GM23338 (cell line): ENCODE data around the gene APOH. TPM values are rescaled to one million over a fixed set of nuclear protein-coding genes. Genes with fewer than 3 reads are reported as not detected.

Experiments
- ATAC-seq: fragments of 200-7000 bp; cut with Tn5 transposase; 3 replicates; pipeline ENCODE4 v1.9.1; 2020
- DNase-seq: peaks from one replicate; pipeline ENCODE4 v3.0.0-alpha.2; 2015; ENCODE audit warnings: low spot score
- H2AFZ ChIP-seq: fragments of 200-600 bp; sonication (generic); 2 replicates; pipeline ENCODE4 v1.8.0; 2016; ENCODE audit warnings: antibody characterized with exemption, mild to moderate bottlenecking, moderate library complexity
- H3F3A ChIP-seq: fragments of 200-600 bp; sonication (generic); replicated peaks from 2 replicates; pipeline ENCODE4 v1.8.0; 2017; ENCODE audit warnings: antibody characterized with exemption, mixed run types, low read depth
- H3K27ac ChIP-seq: fragments of 200-600 bp; sonication (generic); 2 replicates; pipeline ENCODE4 v1.6.1; 2016; ENCODE audit warnings: low read depth
- H3K27me3 ChIP-seq: fragments of 200-600 bp; sonication (generic); 2 replicates; pipeline ENCODE4 v1.8.0; 2016; ENCODE audit warnings: mild to moderate bottlenecking, mixed run types, moderate library complexity; ENCODE audit not compliant: insufficient read depth
- H3K36me3 ChIP-seq: fragments of 200-600 bp; sonication (generic); 2 replicates; pipeline ENCODE4 v1.8.0; 2016; ENCODE audit warnings: mild to moderate bottlenecking; ENCODE audit not compliant: insufficient read depth
- H3K4me1 ChIP-seq: fragments of 200-600 bp; sonication (generic); 2 replicates; pipeline ENCODE4 v1.8.0; 2016; ENCODE audit warnings: mild to moderate bottlenecking, moderate library complexity; ENCODE audit not compliant: insufficient read depth
- H3K4me2 ChIP-seq: fragments of 200-600 bp; sonication (generic); 2 replicates; pipeline ENCODE4 v1.7.1; 2017; ENCODE audit warnings: mixed run types
- H3K4me3 ChIP-seq: fragments of 200-600 bp; sonication (generic); 2 replicates; pipeline ENCODE4 v1.6.1; 2016; ENCODE audit warnings: mixed run types
- H3K79me2 ChIP-seq: fragments of 200-600 bp; sonication (generic); replicated peaks from 2 replicates; pipeline ENCODE4 v1.8.0; 2017; ENCODE audit warnings: mild to moderate bottlenecking; ENCODE audit not compliant: insufficient read depth
- H3K9me2 ChIP-seq: fragments of 200-600 bp; sonication (generic); 2 replicates; pipeline ENCODE4 v1.8.0; 2017; ENCODE audit not compliant: insufficient read depth
- H4K20me1 ChIP-seq: fragments of 200-600 bp; sonication (generic); replicated peaks from 2 replicates; pipeline ENCODE4 v1.8.0; 2017; ENCODE audit warnings: mild to moderate bottlenecking; ENCODE audit not compliant: insufficient read depth
- H3K27ac Mint-ChIP-seq: 2 replicates; pipeline ENCODE4 v1.8.0; 2020; ENCODE audit warnings: inconsistent platforms, mild to moderate bottlenecking, moderate library complexity, mixed read lengths
- H3K27me3 Mint-ChIP-seq: 3 replicates; pipeline ENCODE4 v1.8.0; 2022; ENCODE audit warnings: low read depth, mild to moderate bottlenecking, moderate library complexity, mixed read lengths, inconsistent platforms; ENCODE audit not compliant: insufficient read depth, poor library complexity
- H3K36me3 Mint-ChIP-seq: 3 replicates; pipeline ENCODE4 v1.8.0; 2021; ENCODE audit warnings: low read depth, mild to moderate bottlenecking, inconsistent platforms, moderate library complexity, mixed read lengths
- H3K4me1 Mint-ChIP-seq: 3 replicates; pipeline ENCODE4 v1.8.0; 2020; ENCODE audit warnings: mild to moderate bottlenecking, inconsistent platforms, mixed read lengths
- H3K4me3 Mint-ChIP-seq: 3 replicates; pipeline ENCODE4 v1.8.0; 2021; ENCODE audit warnings: moderate library complexity, mild to moderate bottlenecking, inconsistent platforms, mixed read lengths
- H3K9me3 Mint-ChIP-seq: 3 replicates; pipeline ENCODE4 v1.8.0; 2020; ENCODE audit warnings: moderate library complexity, mild to moderate bottlenecking, inconsistent platforms, mixed read lengths
- CREB1 ChIP-seq: fragments of 250-450 bp; sonication (Bioruptor Pico); IDR thresholded peaks from 2 replicates; pipeline ENCODE4 v1.5.0; 2020; ENCODE audit warnings: low read depth, mild to moderate bottlenecking, moderate library complexity
- CTCF ChIP-seq, 2 experiments: fragments of 200-600 bp in 1 of 2; sonication (generic) in 1 of 2; conservative IDR thresholded peaks; 2 replicates each; pipeline versions ENCODE4 v1.5.1 to v1.6.1; 2016 to 2017; ENCODE audit warnings: antibody characterized with exemption in 2 of 2, low read depth in 2 of 2, mild to moderate bottlenecking in 2 of 2, moderate library complexity in 1 of 2
- EZH2 ChIP-seq: fragments of 200-600 bp; sonication (generic); IDR thresholded peaks from one replicate; pipeline ENCODE4 v1.8.0; 2017; ENCODE audit warnings: antibody characterized with exemption, mild to moderate bottlenecking, low read depth; ENCODE audit not compliant: unreplicated experiment
- EZH2phosphoT487 ChIP-seq: fragments of 200-600 bp; sonication (generic); IDR thresholded peaks from one replicate; pipeline ENCODE4 v1.8.1; 2018; ENCODE audit warnings: antibody characterized with exemption; ENCODE audit not compliant: unreplicated experiment
- JUNB ChIP-seq: IDR thresholded peaks from one replicate; pipeline ENCODE4 v1.6.1; 2016; ENCODE audit warnings: antibody characterized with exemption; ENCODE audit not compliant: unreplicated experiment
- NANOG ChIP-seq: IDR thresholded peaks from 2 replicates; pipeline ENCODE4 v1.6.1; 2016; ENCODE audit warnings: antibody characterized with exemption, borderline replicate concordance
- POLR2AphosphoS5 ChIP-seq: IDR thresholded peaks from 2 replicates; pipeline ENCODE4 v1.6.1; 2016; ENCODE audit warnings: antibody characterized with exemption, low read depth
- REST ChIP-seq: IDR thresholded peaks from one replicate; pipeline ENCODE4 v1.6.1; 2018; ENCODE audit warnings: antibody characterized with exemption; ENCODE audit not compliant: unreplicated experiment
- STAT1 ChIP-seq: IDR thresholded peaks from one replicate; pipeline ENCODE4 v1.6.1; 2016; ENCODE audit warnings: antibody characterized with exemption; ENCODE audit not compliant: unreplicated experiment
- ZNF114 ChIP-seq: fragments of 250-450 bp; sonication (Bioruptor Pico); IDR thresholded peaks from 2 replicates; pipeline ENCODE4 v1.5.0; 2020; ENCODE audit warnings: mild to moderate bottlenecking, moderate library complexity
- ZNF331 ChIP-seq: fragments of 250-450 bp; sonication (Bioruptor Pico); IDR thresholded peaks from 2 replicates; pipeline ENCODE4 v1.5.0; 2020; ENCODE audit warnings: low read depth, mild to moderate bottlenecking, moderate library complexity
- polyA plus RNA-seq: library from polyadenylated mRNA; unstranded; fragments of >200 nt; fragmentation: Nextera tagmentation; extraction: Ambion mirVana; gene quantifications from 2 replicates; pipeline ENCODE4 v1.2.1, GENCODE V29; 2016
- total RNA-seq: library from RNA; depleted of rRNA; stranded (reverse); fragments of >200 nt; shearing (Covaris generic); gene quantifications from 2 replicates; pipeline ENCODE4 v1.2.3, GENCODE V29; 2014
- TF ChIP-seq, protein P1 (sequence below): fragments of 250-450 bp; sonication (Bioruptor Pico); IDR thresholded peaks from 2 replicates; pipeline ENCODE4 v1.5.0; 2020; ENCODE audit warnings: mild to moderate bottlenecking, moderate library complexity
- TF ChIP-seq, protein P2 (sequence below): IDR thresholded peaks from 2 replicates; pipeline ENCODE4 v1.6.1; 2016; ENCODE audit warnings: antibody characterized with exemption

Gene APOH
- total and polyA plus RNA-seq, 2 experiments from 2014 or later = not detected

- TF ChIP-seq ZNF331 (CRISPR knock-in tag) (no peak), CTCF (conservative IDR thresholded peaks at IDR 0.05; ENCODE audit: low read depth in 2 of 2) (no peak), JUNB (no peak), EZH2 (no peak), REST (no peak), STAT1 (no peak), EZH2phosphoT487 (no peak), CREB1 (CRISPR knock-in tag) (no peak), POLR2AphosphoS5 (no peak), NANOG (no peak), ZNF114 (CRISPR knock-in tag) (no peak)
- TF ChIP-seq, protein P1, sequence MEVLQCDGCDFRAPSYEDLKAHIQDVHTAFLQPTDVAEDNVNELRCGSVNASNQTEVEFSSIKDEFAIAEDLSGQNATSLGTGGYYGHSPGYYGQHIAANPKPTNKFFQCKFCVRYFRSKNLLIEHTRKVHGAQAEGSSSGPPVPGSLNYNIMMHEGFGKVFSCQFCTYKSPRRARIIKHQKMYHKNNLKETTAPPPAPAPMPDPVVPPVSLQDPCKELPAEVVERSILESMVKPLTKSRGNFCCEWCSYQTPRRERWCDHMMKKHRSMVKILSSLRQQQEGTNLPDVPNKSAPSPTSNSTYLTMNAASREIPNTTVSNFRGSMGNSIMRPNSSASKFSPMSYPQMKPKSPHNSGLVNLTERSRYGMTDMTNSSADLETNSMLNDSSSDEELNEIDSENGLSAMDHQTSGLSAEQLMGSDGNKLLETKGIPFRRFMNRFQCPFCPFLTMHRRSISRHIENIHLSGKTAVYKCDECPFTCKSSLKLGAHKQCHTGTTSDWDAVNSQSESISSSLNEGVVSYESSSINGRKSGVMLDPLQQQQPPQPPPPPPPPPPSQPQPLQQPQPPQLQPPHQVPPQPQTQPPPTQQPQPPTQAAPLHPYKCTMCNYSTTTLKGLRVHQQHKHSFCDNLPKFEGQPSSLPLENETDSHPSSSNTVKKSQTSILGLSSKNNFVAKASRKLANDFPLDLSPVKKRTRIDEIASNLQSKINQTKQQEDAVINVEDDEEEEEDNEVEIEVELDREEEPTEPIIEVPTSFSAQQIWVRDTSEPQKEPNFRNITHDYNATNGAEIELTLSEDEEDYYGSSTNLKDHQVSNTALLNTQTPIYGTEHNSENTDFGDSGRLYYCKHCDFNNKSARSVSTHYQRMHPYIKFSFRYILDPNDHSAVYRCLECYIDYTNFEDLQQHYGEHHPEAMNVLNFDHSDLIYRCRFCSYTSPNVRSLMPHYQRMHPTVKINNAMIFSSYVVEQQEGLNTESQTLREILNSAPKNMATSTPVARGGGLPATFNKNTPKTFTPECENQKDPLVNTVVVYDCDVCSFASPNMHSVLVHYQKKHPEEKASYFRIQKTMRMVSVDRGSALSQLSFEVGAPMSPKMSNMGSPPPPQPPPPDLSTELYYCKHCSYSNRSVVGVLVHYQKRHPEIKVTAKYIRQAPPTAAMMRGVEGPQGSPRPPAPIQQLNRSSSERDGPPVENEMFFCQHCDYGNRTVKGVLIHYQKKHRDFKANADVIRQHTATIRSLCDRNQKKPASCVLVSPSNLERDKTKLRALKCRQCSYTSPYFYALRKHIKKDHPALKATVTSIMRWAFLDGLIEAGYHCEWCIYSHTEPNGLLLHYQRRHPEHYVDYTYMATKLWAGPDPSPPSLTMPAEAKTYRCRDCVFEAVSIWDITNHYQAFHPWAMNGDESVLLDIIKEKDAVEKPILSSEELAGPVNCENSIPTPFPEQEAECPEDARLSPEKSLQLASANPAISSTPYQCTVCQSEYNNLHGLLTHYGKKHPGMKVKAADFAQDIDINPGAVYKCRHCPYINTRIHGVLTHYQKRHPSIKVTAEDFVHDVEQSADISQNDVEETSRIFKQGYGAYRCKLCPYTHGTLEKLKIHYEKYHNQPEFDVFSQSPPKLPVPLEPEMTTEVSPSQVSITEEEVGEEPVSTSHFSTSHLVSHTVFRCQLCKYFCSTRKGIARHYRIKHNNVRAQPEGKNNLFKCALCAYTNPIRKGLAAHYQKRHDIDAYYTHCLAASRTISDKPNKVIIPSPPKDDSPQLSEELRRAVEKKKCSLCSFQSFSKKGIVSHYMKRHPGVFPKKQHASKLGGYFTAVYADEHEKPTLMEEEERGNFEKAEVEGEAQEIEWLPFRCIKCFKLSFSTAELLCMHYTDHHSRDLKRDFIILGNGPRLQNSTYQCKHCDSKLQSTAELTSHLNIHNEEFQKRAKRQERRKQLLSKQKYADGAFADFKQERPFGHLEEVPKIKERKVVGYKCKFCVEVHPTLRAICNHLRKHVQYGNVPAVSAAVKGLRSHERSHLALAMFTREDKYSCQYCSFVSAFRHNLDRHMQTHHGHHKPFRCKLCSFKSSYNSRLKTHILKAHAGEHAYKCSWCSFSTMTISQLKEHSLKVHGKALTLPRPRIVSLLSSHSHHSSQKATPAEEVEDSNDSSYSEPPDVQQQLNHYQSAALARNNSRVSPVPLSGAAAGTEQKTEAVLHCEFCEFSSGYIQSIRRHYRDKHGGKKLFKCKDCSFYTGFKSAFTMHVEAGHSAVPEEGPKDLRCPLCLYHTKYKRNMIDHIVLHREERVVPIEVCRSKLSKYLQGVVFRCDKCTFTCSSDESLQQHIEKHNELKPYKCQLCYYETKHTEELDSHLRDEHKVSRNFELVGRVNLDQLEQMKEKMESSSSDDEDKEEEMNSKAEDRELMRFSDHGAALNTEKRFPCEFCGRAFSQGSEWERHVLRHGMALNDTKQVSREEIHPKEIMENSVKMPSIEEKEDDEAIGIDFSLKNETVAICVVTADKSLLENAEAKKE (CRISPR knock-in tag) = no peak
- TF ChIP-seq, protein P2, sequence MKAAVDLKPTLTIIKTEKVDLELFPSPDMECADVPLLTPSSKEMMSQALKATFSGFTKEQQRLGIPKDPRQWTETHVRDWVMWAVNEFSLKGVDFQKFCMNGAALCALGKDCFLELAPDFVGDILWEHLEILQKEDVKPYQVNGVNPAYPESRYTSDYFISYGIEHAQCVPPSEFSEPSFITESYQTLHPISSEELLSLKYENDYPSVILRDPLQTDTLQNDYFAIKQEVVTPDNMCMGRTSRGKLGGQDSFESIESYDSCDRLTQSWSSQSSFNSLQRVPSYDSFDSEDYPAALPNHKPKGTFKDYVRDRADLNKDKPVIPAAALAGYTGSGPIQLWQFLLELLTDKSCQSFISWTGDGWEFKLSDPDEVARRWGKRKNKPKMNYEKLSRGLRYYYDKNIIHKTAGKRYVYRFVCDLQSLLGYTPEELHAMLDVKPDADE = no peak
- no peak overlapping the region for H3K4me3 ChIP-seq
- Mint-ChIP-seq H3K36me3 (peaks cover 10% of the 10 kb centered on the region), H3K27me3 (peaks cover 6% of the 10 kb centered on the region), H3K4me3 (no peak overlapping the region), H3K4me1 (no peaks in the 10 kb centered on the region), H3K9me3 (peaks cover 25% of the 10 kb centered on the region), H3K27ac (no peak overlapping the region)
- H3K36me3 ChIP-seq = no peaks in the 10 kb centered on the region
- H2AFZ ChIP-seq = no peak overlapping the region
- no peaks in the 10 kb centered on the region for H3K9me2 ChIP-seq
- H4K20me1 ChIP-seq = no peaks in the 10 kb centered on the region
- H3K27ac ChIP-seq = no peak overlapping the region
- no peaks in the 10 kb centered on the region for H3F3A ChIP-seq
- H3K4me2 ChIP-seq = no peak overlapping the region
- no peaks in the 10 kb centered on the region for H3K4me1 ChIP-seq
- no peaks in the 10 kb centered on the region for H3K27me3 ChIP-seq
- DNase-seq (no peak), ATAC-seq (no peak)
- H3K79me2 ChIP-seq = no peaks in the 10 kb centered on the region
These were observed 40.9 kb upstream of the APOH start for GRCh38 chr17:66270106-66270505.
